Mononuclear cell (primary cell): ENCODE data around the gene CDH18. TPM values are rescaled to one million over a fixed set of nuclear protein-coding genes. Genes with fewer than 3 reads are reported as not detected.

ENCODE experiments used
- H3K27me3 ChIP-seq: 2 replicates; pipeline ENCODE4 v1.6.0; 2011; ENCODE audit warnings: low read length, control low read depth; ENCODE audit not compliant: insufficient read depth
- H3K4me1 ChIP-seq: 2 replicates; pipeline ENCODE4 v1.5.1; 2011; ENCODE audit warnings: mild to moderate bottlenecking, low read length, control low read depth; ENCODE audit not compliant: insufficient read depth
- H3K4me3 ChIP-seq: 2 replicates; pipeline ENCODE4 v1.5.1; 2011; ENCODE audit warnings: mild to moderate bottlenecking, low read length, moderate library complexity
- H3K9me3 ChIP-seq: 2 replicates; pipeline ENCODE4 v1.5.1; 2011; ENCODE audit warnings: low read depth, mild to moderate bottlenecking, control low read depth, low read length
- total RNA-seq: library from RNA; depleted of rRNA; stranded (reverse); fragments of >200 nt; gene quantifications from one replicate; pipeline ENCODE4 v1.2.3, GENCODE V29; 2012

Gene CDH18
- total RNA-seq, 1 donor: not detected

DNA sequence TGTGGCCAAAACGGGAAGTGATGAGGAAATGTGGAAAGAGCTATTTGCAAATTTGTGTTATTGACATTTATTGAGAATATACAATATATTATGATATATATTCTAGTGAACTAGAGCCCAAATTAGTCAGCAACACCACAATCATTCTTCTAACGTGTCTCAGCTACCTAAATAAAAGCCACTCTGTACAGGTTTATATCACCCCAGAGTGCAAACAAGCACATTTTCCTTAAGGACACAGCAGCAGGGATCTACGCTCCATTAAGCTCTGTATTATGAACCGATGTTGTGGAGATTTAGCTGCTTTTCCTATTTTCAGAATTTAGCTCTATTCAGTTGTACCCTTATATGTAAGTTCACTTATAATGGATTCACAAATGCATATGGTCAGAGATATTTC lies 77.9 kb downstream of the CDH18 start:
- Histone ChIP-seq H3K27me3 (no peaks in the 10 kb centered on the region), H3K9me3 (no peaks in the 10 kb centered on the region), H3K4me1 (no peaks in the 10 kb centered on the region), H3K4me3 (no peak overlapping the region)

DNA sequence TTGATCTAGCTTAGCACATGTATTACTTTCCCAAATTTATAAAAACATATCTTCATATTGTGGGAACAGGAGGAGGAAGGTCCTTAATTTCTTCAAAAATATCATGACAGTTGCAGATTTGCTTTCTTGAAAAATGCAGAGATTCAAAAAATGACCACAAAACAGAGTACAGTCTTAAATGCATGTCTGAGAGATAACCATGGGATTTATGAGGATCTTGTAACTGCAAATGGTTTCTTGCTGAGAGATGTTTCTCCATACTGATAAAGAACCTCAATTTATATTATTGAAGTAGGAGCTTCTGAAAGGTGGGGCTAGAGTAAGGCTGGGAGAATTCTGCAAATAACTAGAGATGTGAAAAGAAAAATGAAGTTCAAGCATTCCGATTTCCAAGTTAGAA lies 83.2 kb downstream of the CDH18 start:
- no peak overlapping the region for H3K4me3 ChIP-seq
- no peaks in the 10 kb centered on the region for H3K27me3 ChIP-seq
- H3K4me1 ChIP-seq: no peaks in the 10 kb centered on the region
- no peaks in the 10 kb centered on the region for H3K9me3 ChIP-seq

- Histone ChIP-seq H3K4me1 (no peaks in the 10 kb centered on the region), H3K27me3 (no peaks in the 10 kb centered on the region), H3K9me3 (no peaks in the 10 kb centered on the region), H3K4me3 (no peak overlapping the region)
Observed at GRCh38 chr5:19903611-19904010, 84.4 kb downstream of the CDH18 start.

DNA sequence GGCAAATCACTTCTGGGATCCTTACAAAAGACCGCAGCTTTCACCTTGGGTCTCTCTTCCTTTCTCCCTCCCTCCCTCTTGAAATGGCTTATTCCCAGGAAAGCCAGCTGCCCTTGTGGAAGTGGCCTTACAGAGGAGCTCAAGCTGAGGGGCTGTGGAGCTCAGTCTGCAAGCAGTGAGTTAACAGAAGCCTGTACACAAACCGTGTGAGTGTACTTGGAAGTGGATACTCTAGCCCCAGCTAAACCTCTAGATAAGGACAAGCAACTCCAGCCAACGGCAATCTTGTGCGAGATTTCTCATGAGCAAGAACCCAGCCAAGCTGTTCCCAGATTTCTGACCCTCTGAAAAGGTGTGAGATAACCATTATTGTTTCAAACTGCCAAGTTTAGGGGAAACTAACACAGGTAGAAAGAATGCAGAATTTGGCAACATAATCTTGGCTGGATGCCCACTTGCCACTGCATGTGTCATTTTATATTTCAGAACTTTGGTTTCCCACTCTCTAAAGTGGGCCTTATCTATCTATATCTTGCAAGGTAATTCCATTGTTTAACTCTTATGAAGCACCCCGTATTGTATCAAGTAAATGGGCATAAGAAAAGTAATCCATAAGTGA lies 85.6 kb downstream of the CDH18 start:
- H3K27me3 ChIP-seq: no peaks in the 10 kb centered on the region
- no peak overlapping the region for H3K4me3 ChIP-seq
- no peaks in the 10 kb centered on the region for H3K9me3 ChIP-seq
- no peaks in the 10 kb centered on the region for H3K4me1 ChIP-seq

- Histone ChIP-seq H3K4me1 (no peaks in the 10 kb centered on the region), H3K9me3 (no peaks in the 10 kb centered on the region), H3K27me3 (no peaks in the 10 kb centered on the region), H3K4me3 (no peak overlapping the region)
Observed at GRCh38 chr5:19900269-19900668, 87.7 kb downstream of the CDH18 start.

- Histone ChIP-seq H3K4me3 (no peak overlapping the region), H3K27me3 (no peaks in the 10 kb centered on the region), H3K4me1 (no peaks in the 10 kb centered on the region), H3K9me3 (no peaks in the 10 kb centered on the region)
Observed at GRCh38 chr5:19891658-19892057, 96.3 kb downstream of the CDH18 start.

- H3K27me3 ChIP-seq: no peaks in the 10 kb centered on the region
- H3K4me1 ChIP-seq: no peaks in the 10 kb centered on the region
- H3K9me3 ChIP-seq: no peaks in the 10 kb centered on the region
Observed at GRCh38 chr5:19886123-19886917, 101.7 kb downstream of the CDH18 start.

GRCh38 chr5:19885040-19885824 lies 102.8 kb downstream of the CDH18 start:
- no peaks in the 10 kb centered on the region for H3K27me3 ChIP-seq
- no peak overlapping the region for H3K4me3 ChIP-seq
- H3K4me1 ChIP-seq: no peaks in the 10 kb centered on the region
- H3K9me3 ChIP-seq: no peaks in the 10 kb centered on the region

More at GRCh38 chr5:19886123-19886917, 101.7 kb downstream of the CDH18 start:
- no peak overlapping the region for H3K4me3 ChIP-seq

GRCh38 chr5:19880859-19881436 lies 107.1 kb downstream of the CDH18 start:
- H3K9me3 ChIP-seq: no peaks in the 10 kb centered on the region
- H3K4me3 ChIP-seq: no peak overlapping the region
- H3K4me1 ChIP-seq: no peaks in the 10 kb centered on the region
- H3K27me3 ChIP-seq: no peaks in the 10 kb centered on the region

DNA sequence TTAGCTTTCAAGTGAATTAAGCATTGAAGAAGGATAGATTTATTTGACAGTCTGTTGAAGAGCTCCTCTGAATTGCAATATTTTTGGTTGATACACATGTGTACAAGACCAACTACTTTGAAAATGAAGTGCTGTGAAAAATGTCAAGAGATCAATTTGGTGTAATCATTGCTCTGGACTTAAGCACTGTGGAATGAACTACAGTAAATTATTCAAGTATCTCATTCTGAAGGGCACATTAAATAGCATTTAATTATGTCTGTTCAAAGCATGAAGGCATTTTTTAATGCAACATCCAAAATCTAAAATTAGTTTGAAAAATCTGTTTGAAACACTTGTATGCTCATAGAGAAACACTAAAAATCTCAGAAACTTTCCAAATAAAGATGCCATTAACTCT lies 107.5 kb downstream of the CDH18 start:
- Histone ChIP-seq H3K4me1 (no peaks in the 10 kb centered on the region), H3K9me3 (no peaks in the 10 kb centered on the region), H3K27me3 (no peaks in the 10 kb centered on the region), H3K4me3 (no peak overlapping the region)

GRCh38 chr5:19874811-19875210 lies 113.2 kb downstream of the CDH18 start:
- Histone ChIP-seq H3K27me3 (no peaks in the 10 kb centered on the region), H3K9me3 (peaks cover 6% of the 10 kb centered on the region), H3K4me1 (no peaks in the 10 kb centered on the region), H3K4me3 (no peak overlapping the region)

- H3K9me3 ChIP-seq: no peaks in the 10 kb centered on the region
- H3K4me3 ChIP-seq: no peak overlapping the region
- no peaks in the 10 kb centered on the region for H3K4me1 ChIP-seq
- no peaks in the 10 kb centered on the region for H3K27me3 ChIP-seq
Observed at GRCh38 chr5:19866090-19866450, 121.9 kb downstream of the CDH18 start.

- Histone ChIP-seq H3K4me1 (no peaks in the 10 kb centered on the region), H3K4me3 (no peak overlapping the region), H3K27me3 (no peaks in the 10 kb centered on the region), H3K9me3 (no peaks in the 10 kb centered on the region)
Observed at GRCh38 chr5:19865336-19866089, 122.5 kb downstream of the CDH18 start.

- no peaks in the 10 kb centered on the region for H3K9me3 ChIP-seq
- no peaks in the 10 kb centered on the region for H3K4me1 ChIP-seq
- no peaks in the 10 kb centered on the region for H3K27me3 ChIP-seq
- no peak overlapping the region for H3K4me3 ChIP-seq
Observed at GRCh38 chr5:19862711-19863110, 125.3 kb downstream of the CDH18 start.
